Panc1 (cell line): Measurements from ENCODE around the gene GFRA1. TPM values are rescaled to one million over a fixed set of nuclear protein-coding genes. Genes with fewer than 3 reads are reported as not detected.

Experiments used
- ATAC-seq: fragments of 200-7000 bp; cut with Tn5 transposase; 2 replicates; pipeline ENCODE4 v1.9.1; 2020; ENCODE audit warnings: mild to moderate bottlenecking, moderate library complexity
- BruUV-seq: library from RNA; stranded (reverse); fragments of 400-500 nt; replicated peaks from 2 replicates; lab custom pipeline; 2021; lab: Mats Ljungman, UMichigan
- CTCF ChIA-PET: fragments of 300-600 bp; sonication (Branson Sonifier 250); formaldehyde crosslinking; loops from one replicate; lab custom pipeline; 2022; ENCODE audit warnings: antibody characterized with exemption; lab: Charles Lee
- POLR2A ChIA-PET: fragments of 300-600 bp; sonication (Branson Sonifier 250); formaldehyde crosslinking; loops from one replicate; lab custom pipeline; 2022; ENCODE audit warnings: antibody characterized with exemption; lab: Charles Lee
- DNase-seq: peaks from one replicate; pipeline ENCODE4 v3.0.0-alpha.2; 2010; ENCODE audit warnings: low read depth, low spot score
- H3K27ac ChIP-seq: 2 replicates; pipeline ENCODE4 v1.5.1; 2011; ENCODE audit warnings: mild to moderate bottlenecking, low read length, inconsistent platforms
- H3K27me3 ChIP-seq: fragments of 200-500 bp; sonication (Bioruptor generic); 2 replicates; pipeline ENCODE4 v1.6.0; 2014; ENCODE audit warnings: low read length, inconsistent platforms; ENCODE audit not compliant: control insufficient read depth, insufficient read depth
- H3K36me3 ChIP-seq: fragments of 200-500 bp; sonication (Bioruptor generic); 2 replicates; pipeline ENCODE4 v1.5.1; 2014; ENCODE audit warnings: inconsistent platforms, mild to moderate bottlenecking, low read length, moderate library complexity; ENCODE audit not compliant: control insufficient read depth, insufficient read depth
- H3K4me1 ChIP-seq: 2 replicates; pipeline ENCODE4 v1.5.1; 2011; ENCODE audit warnings: inconsistent platforms, mild to moderate bottlenecking, low read length, moderate library complexity; ENCODE audit not compliant: control insufficient read depth, insufficient read depth
- H3K4me3 ChIP-seq, 2 experiments: 2 replicates each; pipeline ENCODE4 v1.5.1; 2011 to 2012; ENCODE audit warnings: low read depth in 2 of 2, low read length in 2 of 2, mild to moderate bottlenecking in 2 of 2, inconsistent platforms in 1 of 2, moderate library complexity in 1 of 2
- H3K9me3 ChIP-seq: fragments of 200-500 bp; sonication (Bioruptor generic); 2 replicates; pipeline ENCODE4 v1.5.1; 2014; ENCODE audit warnings: low read depth, mild to moderate bottlenecking, inconsistent platforms, low read length, moderate library complexity; ENCODE audit not compliant: control insufficient read depth, insufficient read depth
- POLR2AphosphoS5 ChIP-seq: IDR thresholded peaks from 2 replicates; pipeline ENCODE4 v1.6.1; 2012; ENCODE audit warnings: mild to moderate bottlenecking, low read depth, low read length, moderate library complexity
- SIN3A ChIP-seq: IDR thresholded peaks from 2 replicates; pipeline ENCODE4 v1.6.1; 2012; ENCODE audit warnings: low read depth, mild to moderate bottlenecking, low read length, moderate library complexity, borderline replicate concordance; ENCODE audit not compliant: insufficient read depth
- TCF7L2 ChIP-seq: IDR thresholded peaks from 2 replicates; pipeline ENCODE4 v1.6.1; 2011; ENCODE audit warnings: mild to moderate bottlenecking, low read depth, low read length, inconsistent platforms
- in situ Hi-C: cut with HindIII; loops from 2 replicates; pipeline ENCODE4 v1.10.0; 2016; ENCODE audit warnings: low sequenced_read_pairs, low pct_unique_long_range_greater_than_20kb
- intact Hi-C: fragments of 100-400 bp; cut with micrococcal nuclease; formaldehyde crosslinking; loops from one replicate; pipeline ENCODE4 v1.10.0; 2022; ENCODE audit not compliant: unreplicated experiment
- total RNA-seq: library from RNA; stranded (reverse); gene quantifications from one replicate; pipeline ENCODE4 v1.2.1, GENCODE V29; 2021; ENCODE audit not compliant: unreplicated experiment
- TF ChIP-seq, protein P1 (sequence below), 2 experiments: IDR thresholded peaks; 2 replicates each; pipeline ENCODE4 v1.6.1; 2011 to 2012; ENCODE audit warnings: low read depth in 2 of 2, control low read depth in 1 of 2, low read length in 1 of 2, mild to moderate bottlenecking in 1 of 2, moderate library complexity in 1 of 2; ENCODE audit not compliant: insufficient read depth in 1 of 2
- TF ChIP-seq, protein P2 (sequence below): fragments of 450-650 bp; IDR thresholded peaks from 2 replicates; pipeline ENCODE4 v1.5.1; 2017; ENCODE audit warnings: mild to moderate bottlenecking

GFRA1 gene
- total RNA-seq, 1 experiment from 2014 or later = 0.10 TPM

DNA sequence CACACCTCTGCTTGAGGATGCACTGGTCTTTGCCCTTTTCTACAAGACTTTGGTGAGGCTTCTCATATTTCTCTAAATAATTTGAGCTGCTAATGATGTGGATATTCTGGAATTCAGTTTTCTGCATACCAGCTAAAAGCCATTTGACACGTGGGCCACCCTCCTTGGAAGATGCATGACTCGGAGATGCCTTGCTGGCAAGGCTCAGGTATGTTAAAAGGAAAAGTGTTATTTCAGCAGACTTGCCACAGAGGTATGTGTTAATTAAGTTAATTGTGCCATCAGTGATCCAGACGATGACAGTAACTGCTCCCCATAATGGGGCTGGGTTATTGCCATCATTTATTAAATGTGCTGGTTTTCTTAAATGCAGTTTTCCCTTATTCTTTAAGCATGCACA, 8.8 kb upstream of the GFRA1 start:
- no TSS peak for BruUV-seq
- in situ Hi-C loops = no loop called here
- Histone ChIP-seq H3K36me3 (no peaks in the 10 kb centered on the region), H3K4me3 (no peak overlapping the region), H3K9me3 (no peaks in the 10 kb centered on the region), H3K27ac (no peak overlapping the region), H3K27me3 (0 out of 2 replicates have a peak, but pooled peaks cover 3% of the 10 kb centered on the region), H3K4me1 (no peaks in the 10 kb centered on the region)
- CTCF ChIA-PET = no interaction called here
- intact Hi-C loops = loop anchor here (10.0 kb wide), 1 partner anchor 1107 kb away; no protein-coding TSS in a partner anchor
- DNase-seq (no peak), ATAC-seq (no peak)
- POLR2A ChIA-PET = no interaction called here
- TF ChIP-seq, protein P1, sequence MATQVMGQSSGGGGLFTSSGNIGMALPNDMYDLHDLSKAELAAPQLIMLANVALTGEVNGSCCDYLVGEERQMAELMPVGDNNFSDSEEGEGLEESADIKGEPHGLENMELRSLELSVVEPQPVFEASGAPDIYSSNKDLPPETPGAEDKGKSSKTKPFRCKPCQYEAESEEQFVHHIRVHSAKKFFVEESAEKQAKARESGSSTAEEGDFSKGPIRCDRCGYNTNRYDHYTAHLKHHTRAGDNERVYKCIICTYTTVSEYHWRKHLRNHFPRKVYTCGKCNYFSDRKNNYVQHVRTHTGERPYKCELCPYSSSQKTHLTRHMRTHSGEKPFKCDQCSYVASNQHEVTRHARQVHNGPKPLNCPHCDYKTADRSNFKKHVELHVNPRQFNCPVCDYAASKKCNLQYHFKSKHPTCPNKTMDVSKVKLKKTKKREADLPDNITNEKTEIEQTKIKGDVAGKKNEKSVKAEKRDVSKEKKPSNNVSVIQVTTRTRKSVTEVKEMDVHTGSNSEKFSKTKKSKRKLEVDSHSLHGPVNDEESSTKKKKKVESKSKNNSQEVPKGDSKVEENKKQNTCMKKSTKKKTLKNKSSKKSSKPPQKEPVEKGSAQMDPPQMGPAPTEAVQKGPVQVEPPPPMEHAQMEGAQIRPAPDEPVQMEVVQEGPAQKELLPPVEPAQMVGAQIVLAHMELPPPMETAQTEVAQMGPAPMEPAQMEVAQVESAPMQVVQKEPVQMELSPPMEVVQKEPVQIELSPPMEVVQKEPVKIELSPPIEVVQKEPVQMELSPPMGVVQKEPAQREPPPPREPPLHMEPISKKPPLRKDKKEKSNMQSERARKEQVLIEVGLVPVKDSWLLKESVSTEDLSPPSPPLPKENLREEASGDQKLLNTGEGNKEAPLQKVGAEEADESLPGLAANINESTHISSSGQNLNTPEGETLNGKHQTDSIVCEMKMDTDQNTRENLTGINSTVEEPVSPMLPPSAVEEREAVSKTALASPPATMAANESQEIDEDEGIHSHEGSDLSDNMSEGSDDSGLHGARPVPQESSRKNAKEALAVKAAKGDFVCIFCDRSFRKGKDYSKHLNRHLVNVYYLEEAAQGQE (IDR thresholded peaks at IDR 0.05; ENCODE audit: insufficient read depth in 1 of 2, low read depth in 2 of 2, low read length in 1 of 2) = no peak
- TF ChIP-seq TCF7L2 = no peak
- TF ChIP-seq POLR2AphosphoS5 = no peak
- no peak for TF ChIP-seq SIN3A
- TF ChIP-seq, protein P2, sequence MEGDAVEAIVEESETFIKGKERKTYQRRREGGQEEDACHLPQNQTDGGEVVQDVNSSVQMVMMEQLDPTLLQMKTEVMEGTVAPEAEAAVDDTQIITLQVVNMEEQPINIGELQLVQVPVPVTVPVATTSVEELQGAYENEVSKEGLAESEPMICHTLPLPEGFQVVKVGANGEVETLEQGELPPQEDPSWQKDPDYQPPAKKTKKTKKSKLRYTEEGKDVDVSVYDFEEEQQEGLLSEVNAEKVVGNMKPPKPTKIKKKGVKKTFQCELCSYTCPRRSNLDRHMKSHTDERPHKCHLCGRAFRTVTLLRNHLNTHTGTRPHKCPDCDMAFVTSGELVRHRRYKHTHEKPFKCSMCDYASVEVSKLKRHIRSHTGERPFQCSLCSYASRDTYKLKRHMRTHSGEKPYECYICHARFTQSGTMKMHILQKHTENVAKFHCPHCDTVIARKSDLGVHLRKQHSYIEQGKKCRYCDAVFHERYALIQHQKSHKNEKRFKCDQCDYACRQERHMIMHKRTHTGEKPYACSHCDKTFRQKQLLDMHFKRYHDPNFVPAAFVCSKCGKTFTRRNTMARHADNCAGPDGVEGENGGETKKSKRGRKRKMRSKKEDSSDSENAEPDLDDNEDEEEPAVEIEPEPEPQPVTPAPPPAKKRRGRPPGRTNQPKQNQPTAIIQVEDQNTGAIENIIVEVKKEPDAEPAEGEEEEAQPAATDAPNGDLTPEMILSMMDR = no peak

DNA sequence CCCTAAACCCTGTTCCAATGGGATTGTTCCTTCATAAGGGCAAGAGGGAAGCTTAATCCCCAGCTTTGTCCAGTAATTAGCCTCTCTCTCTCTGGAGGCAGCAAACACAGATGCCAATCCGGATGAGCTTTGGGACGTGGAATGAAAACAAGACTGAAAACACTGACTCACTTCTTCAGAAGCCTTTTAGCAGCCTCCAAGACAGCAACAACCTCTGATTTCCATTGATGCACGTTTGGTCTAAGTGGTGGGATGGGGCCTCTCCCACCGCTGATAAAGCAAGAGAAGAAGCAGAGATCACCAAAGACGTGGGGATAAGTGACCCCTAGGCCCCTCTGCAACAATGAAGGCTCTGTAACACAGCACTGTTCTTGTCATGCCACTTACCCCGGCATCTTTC, 5.8 kb upstream of the GFRA1 start:
- no peak for ATAC-seq
- H3K27me3 ChIP-seq = peaks cover 22% of the 10 kb centered on the region
- intact Hi-C loops (no loop called here), in situ Hi-C loops (no loop called here)
- TF ChIP-seq, protein P2 = no peak
- no peak for TF ChIP-seq POLR2AphosphoS5
- TF ChIP-seq SIN3A = no peak
- TF ChIP-seq TCF7L2 = no peak
- TF ChIP-seq, protein P1 (IDR thresholded peaks at IDR 0.05; ENCODE audit: insufficient read depth in 1 of 2, low read depth in 2 of 2, low read length in 1 of 2) = no peak
- BruUV-seq = no TSS peak
- ChIA-PET CTCF (no interaction called here), POLR2A (no interaction called here)
- no peaks in the 10 kb centered on the region for H3K4me1 ChIP-seq
- no peaks in the 10 kb centered on the region; the same call in 1 of the 2 replicates for H3K36me3 ChIP-seq
- no peaks in the 10 kb centered on the region for H3K9me3 ChIP-seq
- DNase-seq = no peak
- H3K27ac ChIP-seq = no peak overlapping the region
- no peak overlapping the region for H3K4me3 ChIP-seq
